Measurements from ENCODE around the gene ADRB2. TPM values are rescaled to one million over a fixed set of nuclear protein-coding genes. Genes with fewer than 3 reads are reported as not detected.
A peak's percentile ranks its signal among the peaks of the same experiment; 100 is the strongest.

ADRB2 gene
- polyA plus RNA-seq, 3 donors: 6.8 to 10.9 (median 10.8) TPM

- no peaks in the 10 kb centered on the region for H4K20me1 ChIP-seq (ENCODE audit: insufficient read depth, low read length)
- H3K9ac ChIP-seq (ENCODE audit: insufficient read depth, low read length, poor library complexity, severe bottlenecking): no peak overlapping the region
- Mint-ChIP-seq H3K36me3 (no peaks in the 10 kb centered on the region), H3K4me3 (no peak overlapping the region), H3K27me3 (ENCODE audit: low read depth in 3 of 3) (peaks cover 0 to 3% (median 0%) of the 10 kb centered on the region in 3 donors), H3K9me3 (no peaks in the 10 kb centered on the region), H3K4me1 (peaks cover 68% of the 10 kb centered on the region), H3K27ac (peak overlapping the region in 3 of 7 donors; percentile 23 to 61 (median 60))
- no peaks in the 10 kb centered on the region for H3K27me3 ChIP-seq (ENCODE audit: control insufficient read depth in 2 of 2, insufficient read depth in 2 of 2, low read length in 2 of 2)
- H2AFZ ChIP-seq (ENCODE audit: insufficient read depth, low read depth, low read length, poor library complexity, severe bottlenecking): no peak overlapping the region
- H3K36me3 ChIP-seq (replicated peaks in 1 of 2; ENCODE audit: control insufficient read depth in 1 of 2, insufficient read depth in 2 of 2, low read length in 2 of 2): no peaks in the 10 kb centered on the region
- no peaks in the 10 kb centered on the region for H3K79me2 ChIP-seq (ENCODE audit: insufficient read depth, low read length)
- intact Hi-C loops (cut with micrococcal nuclease): no loop called here
- H3K27ac ChIP-seq (ENCODE audit: low read depth in 1 of 2, low read length in 2 of 2): no peak overlapping the region
- no peaks in the 10 kb centered on the region for H3K9me3 ChIP-seq (replicated peaks in 1 of 2; ENCODE audit: control insufficient read depth in 1 of 2, insufficient read depth in 1 of 2, low read length in 2 of 2)
- peaks cover 55 to 62% of the 10 kb centered on the region in 2 donors for H3K4me1 ChIP-seq (ENCODE audit: control insufficient read depth in 1 of 2, insufficient read depth in 2 of 2, low read length in 2 of 2)
- no peak overlapping the region for H3K4me3 ChIP-seq (replicated peaks in 1 of 3; ENCODE audit: low read depth in 2 of 3, low read length in 3 of 3)
- DNase-seq: no peak
- WGBS (ENCODE audit: insufficient coverage): no CpG with 5 or more reads among the region's 1 CpG
- H3K4me2 ChIP-seq (replicated peaks; ENCODE audit: extremely low read depth, low read length, poor library complexity, severe bottlenecking): no peak overlapping the region
- no peak for TF ChIP-seq CTCF (IDR thresholded peaks at IDR 0.05)
These were observed 10.1 kb upstream of the ADRB2 start for GRCh38 chr5:148816357-148816756.

GRCh38 chr5:148816782-148817181, 9.6 kb upstream of the ADRB2 start:
- intact Hi-C loops (cut with micrococcal nuclease): no loop called here
- Histone ChIP-seq H3K36me3 (replicated peaks in 1 of 2; ENCODE audit: control insufficient read depth in 1 of 2, insufficient read depth in 2 of 2, low read length in 2 of 2) (no peaks in the 10 kb centered on the region), H3K27me3 (ENCODE audit: control insufficient read depth in 2 of 2, insufficient read depth in 2 of 2, low read length in 2 of 2) (no peaks in the 10 kb centered on the region), H3K79me2 (ENCODE audit: insufficient read depth, low read length) (no peaks in the 10 kb centered on the region), H3K27ac (ENCODE audit: low read depth in 1 of 2, low read length in 2 of 2) (no peak overlapping the region), H2AFZ (ENCODE audit: insufficient read depth, low read depth, low read length, poor library complexity, severe bottlenecking) (no peak overlapping the region), H3K4me1 (ENCODE audit: control insufficient read depth in 1 of 2, insufficient read depth in 2 of 2, low read length in 2 of 2) (peaks cover 55 to 62% of the 10 kb centered on the region in 2 donors), H3K9ac (ENCODE audit: insufficient read depth, low read length, poor library complexity, severe bottlenecking) (no peak overlapping the region), H4K20me1 (ENCODE audit: insufficient read depth, low read length) (no peaks in the 10 kb centered on the region), H3K4me3 (replicated peaks in 1 of 3; ENCODE audit: low read depth in 2 of 3, low read length in 3 of 3) (no peak overlapping the region), H3K9me3 (replicated peaks in 1 of 2; ENCODE audit: control insufficient read depth in 1 of 2, insufficient read depth in 1 of 2, low read length in 2 of 2) (no peaks in the 10 kb centered on the region), H3K4me2 (replicated peaks; ENCODE audit: extremely low read depth, low read length, poor library complexity, severe bottlenecking) (no peak overlapping the region)
- Mint-ChIP-seq H3K27ac (peak overlapping the region in 2 of 7 donors; percentile 60 to 61), H3K4me1 (peaks cover 67% of the 10 kb centered on the region), H3K4me3 (no peak overlapping the region), H3K27me3 (ENCODE audit: low read depth in 3 of 3) (peaks cover 0 to 3% (median 0%) of the 10 kb centered on the region in 3 donors), H3K9me3 (no peaks in the 10 kb centered on the region), H3K36me3 (no peaks in the 10 kb centered on the region)
- no peak for DNase-seq
- WGBS (ENCODE audit: insufficient coverage): no CpG with 5 or more reads among the region's 1 CpG
- no peak for TF ChIP-seq CTCF (IDR thresholded peaks at IDR 0.05)

Measured in CD14-positive monocyte (primary cell).